Tibial nerve (tissue), 4 donors: ENCODE data around the gene GRID1. TPM values are rescaled to one million over a fixed set of nuclear protein-coding genes. Genes with fewer than 3 reads are reported as not detected.
A peak's percentile ranks its signal among the peaks of the same experiment; 100 is the strongest.

Experiments
- DNase-seq, 2 donors: peaks; one replicate each; pipeline ENCODE4 v3.0.0-alpha.2; 2019; ENCODE audit warnings: low spot score in 2 of 2
- H3K27ac ChIP-seq, 4 donors: fragments of 200-600 bp; sonication (generic) in 3 of 4; one replicate each; pipeline ENCODE4 v1.5.1; 2017 to 2019; ENCODE audit warnings: mild to moderate bottlenecking in 1 of 4
- H3K27me3 ChIP-seq, 2 donors: fragments of 200-600 bp; sonication (generic) in 1 of 2; one replicate each; pipeline versions ENCODE4 v1.5.1 to v1.6.0; 2017 to 2019
- H3K36me3 ChIP-seq, 3 donors: fragments of 200-600 bp; sonication (generic); one replicate each; pipeline ENCODE4 v1.5.1; 2018 to 2019
- H3K4me1 ChIP-seq, 4 donors: fragments of 200-600 bp; sonication (generic) in 3 of 4; one replicate each; pipeline ENCODE4 v1.5.1; 2017 to 2019
- H3K4me3 ChIP-seq, 4 donors: fragments of 200-600 bp; sonication (generic) in 3 of 4; one replicate each; pipeline ENCODE4 v1.5.1; 2017 to 2019; ENCODE audit warnings: mild to moderate bottlenecking in 1 of 4, moderate library complexity in 1 of 4
- H3K9me3 ChIP-seq, 4 donors: fragments of 200-600 bp; sonication (generic) in 3 of 4; one replicate each; pipeline ENCODE4 v1.5.1; 2017 to 2019
- EP300 ChIP-seq, 2 donors: sonication (generic); formaldehyde crosslinking; IDR thresholded peaks; one replicate each; pipeline ENCODE4 v1.6.1; 2017; ENCODE audit warnings: antibody characterized with exemption in 2 of 2, mild to moderate bottlenecking in 1 of 2
- POLR2A ChIP-seq, 2 donors: fragments of 450-650 bp; IDR thresholded peaks; one replicate each; pipeline ENCODE4 v1.6.1; 2017; ENCODE audit warnings: antibody characterized with exemption in 2 of 2, mild to moderate bottlenecking in 2 of 2, moderate library complexity in 2 of 2
- WGBS, 2 donors: methylation state at CpG; one replicate each; pipeline ENCODE4 v1.1.5; 2018; 5-methylcytosine and 5-hydroxymethylcytosine counted together
- total RNA-seq, 4 donors: library from RNA; depleted of rRNA; stranded (reverse); fragments of >200 nt; gene quantifications; one replicate each; pipeline ENCODE4 v1.1.0, GENCODE V29; 2016
- TF ChIP-seq, protein P1 (sequence below), 5 experiments: fragments of 200-600 bp in 3 of 5; fragments of 450-650 bp in 2 of 5; sonication (generic) in 3 of 5; IDR thresholded peaks; one replicate each; pipeline ENCODE4 v1.5.1; 2016 to 2019; ENCODE audit warnings: antibody characterized with exemption in 5 of 5, mild to moderate bottlenecking in 3 of 5, moderate library complexity in 2 of 5

The GRID1 gene
- total RNA-seq, 4 donors from 2014 or later, result 7.7 to 16.3 (median 10.5) TPM

DNA sequence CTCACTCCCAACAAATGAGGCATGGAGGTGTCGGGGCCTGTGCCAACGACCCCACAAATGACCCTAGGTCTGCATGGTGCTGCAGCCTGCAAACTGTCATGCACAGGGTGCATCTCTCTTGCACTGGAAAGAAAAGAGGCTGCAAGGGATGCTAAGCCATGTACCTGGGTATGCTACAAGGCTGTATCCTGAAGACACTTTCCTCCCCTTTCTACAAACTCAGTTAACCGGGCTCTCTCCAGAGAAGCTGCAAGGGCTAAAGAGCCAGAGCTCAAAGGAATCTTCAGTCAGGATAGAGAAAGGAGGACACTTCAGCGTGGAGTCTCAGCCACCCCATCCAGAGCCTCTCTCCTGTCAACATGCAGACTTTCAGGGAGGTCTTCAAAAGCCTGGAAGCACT lies 449.0 kb downstream of the GRID1 start:
- no peak for DNase-seq
- H3K36me3 ChIP-seq, result no peaks in the 10 kb centered on the region
- TF ChIP-seq POLR2A (IDR thresholded peaks at IDR 0.05), result no peak
- TF ChIP-seq, protein P1, sequence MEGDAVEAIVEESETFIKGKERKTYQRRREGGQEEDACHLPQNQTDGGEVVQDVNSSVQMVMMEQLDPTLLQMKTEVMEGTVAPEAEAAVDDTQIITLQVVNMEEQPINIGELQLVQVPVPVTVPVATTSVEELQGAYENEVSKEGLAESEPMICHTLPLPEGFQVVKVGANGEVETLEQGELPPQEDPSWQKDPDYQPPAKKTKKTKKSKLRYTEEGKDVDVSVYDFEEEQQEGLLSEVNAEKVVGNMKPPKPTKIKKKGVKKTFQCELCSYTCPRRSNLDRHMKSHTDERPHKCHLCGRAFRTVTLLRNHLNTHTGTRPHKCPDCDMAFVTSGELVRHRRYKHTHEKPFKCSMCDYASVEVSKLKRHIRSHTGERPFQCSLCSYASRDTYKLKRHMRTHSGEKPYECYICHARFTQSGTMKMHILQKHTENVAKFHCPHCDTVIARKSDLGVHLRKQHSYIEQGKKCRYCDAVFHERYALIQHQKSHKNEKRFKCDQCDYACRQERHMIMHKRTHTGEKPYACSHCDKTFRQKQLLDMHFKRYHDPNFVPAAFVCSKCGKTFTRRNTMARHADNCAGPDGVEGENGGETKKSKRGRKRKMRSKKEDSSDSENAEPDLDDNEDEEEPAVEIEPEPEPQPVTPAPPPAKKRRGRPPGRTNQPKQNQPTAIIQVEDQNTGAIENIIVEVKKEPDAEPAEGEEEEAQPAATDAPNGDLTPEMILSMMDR (IDR thresholded peaks at IDR 0.05), result no peak
- TF ChIP-seq EP300 (IDR thresholded peaks at IDR 0.05), result no peak
- H3K9me3 ChIP-seq, result no peaks in the 10 kb centered on the region
- peaks cover 0 to 28% (median 0%) of the 10 kb centered on the region in 4 donors for H3K4me1 ChIP-seq
- no peaks in the 10 kb centered on the region for H3K27me3 ChIP-seq
- WGBS, 2 donors, result 66 to 75% methylated on average over 4 of the region's 4 CpGs
- H3K4me3 ChIP-seq, result no peak overlapping the region
- no peak overlapping the region for H3K27ac ChIP-seq

DNA sequence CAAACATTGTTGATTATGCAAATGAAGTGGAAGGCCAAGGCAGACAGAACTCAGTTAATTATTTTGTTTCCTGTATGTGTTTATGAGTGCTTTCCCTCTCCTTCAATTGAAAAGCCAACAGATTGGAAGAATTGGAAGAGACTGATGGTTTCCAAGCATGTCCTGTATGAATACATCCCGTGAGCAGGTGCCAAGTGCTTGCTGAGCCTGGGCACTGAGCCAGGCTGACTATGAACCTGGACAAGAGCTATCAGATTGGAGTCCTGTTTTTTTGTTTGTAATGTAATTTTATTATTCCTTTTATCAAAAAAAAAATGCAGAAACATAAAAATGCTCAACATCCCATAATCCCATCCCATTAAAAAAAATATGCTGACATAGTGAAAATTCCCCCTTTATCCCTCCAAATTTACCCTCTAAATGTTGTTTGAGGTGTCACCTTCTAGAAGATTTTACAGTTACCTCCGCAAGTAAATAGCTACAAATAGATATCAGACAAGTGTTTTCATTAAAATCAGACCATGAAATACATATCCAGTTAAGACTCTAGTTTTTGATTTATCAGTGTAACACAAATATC lies 449.5 kb downstream of the GRID1 start:
- no peak overlapping the region for H3K27ac ChIP-seq
- H3K4me1 ChIP-seq, result peaks cover 0 to 24% (median 0%) of the 10 kb centered on the region in 4 donors
- no peak for DNase-seq
- H3K36me3 ChIP-seq, result no peaks in the 10 kb centered on the region
- WGBS, 2 donors, result 64 to 67% methylated on average over 2 of the region's 2 CpGs
- no peaks in the 10 kb centered on the region for H3K9me3 ChIP-seq
- TF ChIP-seq EP300 (IDR thresholded peaks at IDR 0.05) (no peak), POLR2A (IDR thresholded peaks at IDR 0.05) (no peak)
- TF ChIP-seq, protein P1 (IDR thresholded peaks at IDR 0.05), result no peak
- no peak overlapping the region for H3K4me3 ChIP-seq
- no peaks in the 10 kb centered on the region for H3K27me3 ChIP-seq

DNA sequence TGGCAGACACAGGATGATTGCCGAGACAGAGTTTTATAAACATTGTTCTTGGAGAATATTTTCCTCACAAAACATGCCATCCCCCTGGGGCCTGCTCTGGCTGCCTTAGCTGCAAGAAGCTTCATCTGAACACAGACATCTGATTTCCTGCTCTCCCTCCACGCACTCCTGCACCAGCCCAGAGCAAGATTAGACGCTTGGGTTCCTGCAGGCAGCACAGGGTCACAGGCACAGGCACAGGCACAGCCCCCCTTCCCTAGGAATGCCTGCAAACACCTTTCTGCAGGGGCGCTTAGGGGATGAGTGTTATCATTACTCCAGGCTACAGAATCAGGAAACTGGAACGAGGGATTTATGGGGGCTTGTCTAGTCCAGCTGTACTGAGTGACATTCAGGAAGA lies 450.3 kb downstream of the GRID1 start:
- peaks cover 0 to 24% (median 0%) of the 10 kb centered on the region in 4 donors for H3K4me1 ChIP-seq
- H3K36me3 ChIP-seq, result no peaks in the 10 kb centered on the region
- no peak overlapping the region for H3K4me3 ChIP-seq
- 27 to 29% methylated on average over 5 of the region's 5 CpGs for WGBS, 2 donors
- TF ChIP-seq, protein P1 (IDR thresholded peaks at IDR 0.05), result no peak
- no peak for TF ChIP-seq POLR2A (IDR thresholded peaks at IDR 0.05)
- TF ChIP-seq EP300 (IDR thresholded peaks at IDR 0.05), result no peak
- DNase-seq, result peak; percentile 28 to 48
- H3K27me3 ChIP-seq, result no peaks in the 10 kb centered on the region
- no peaks in the 10 kb centered on the region for H3K9me3 ChIP-seq
- H3K27ac ChIP-seq, result no peak overlapping the region

DNA sequence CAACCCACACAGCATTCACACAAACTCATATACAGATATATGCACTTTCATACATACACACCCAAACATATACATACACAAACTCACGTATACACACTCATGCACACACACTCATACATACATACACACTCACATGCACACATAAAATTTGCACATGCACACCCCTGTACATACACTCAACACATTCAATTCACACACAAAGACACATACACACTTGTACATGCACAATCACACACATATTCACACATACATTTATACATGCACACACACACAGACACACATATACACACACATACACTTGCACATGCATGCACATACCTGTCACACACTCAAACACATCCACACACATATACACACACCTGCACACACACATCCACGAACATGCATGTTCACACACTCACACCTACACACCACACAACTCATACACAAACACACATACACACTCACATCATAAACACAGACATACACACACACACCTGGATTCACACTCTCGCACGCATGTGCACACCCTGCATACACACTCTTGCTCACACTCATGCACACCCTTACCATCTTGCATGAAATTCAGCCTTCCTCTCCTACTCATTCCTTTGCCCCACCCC lies 451.2 kb downstream of the GRID1 start:
- H3K4me1 ChIP-seq, result peaks cover 0 to 24% (median 0%) of the 10 kb centered on the region in 4 donors
- 94 to 96% methylated on average over 4 of the region's 4 CpGs for WGBS, 2 donors
- no peak overlapping the region for H3K4me3 ChIP-seq
- no peaks in the 10 kb centered on the region for H3K9me3 ChIP-seq
- no peaks in the 10 kb centered on the region for H3K27me3 ChIP-seq
- TF ChIP-seq POLR2A (IDR thresholded peaks at IDR 0.05), result no peak
- TF ChIP-seq, protein P1 (IDR thresholded peaks at IDR 0.05), result no peak
- TF ChIP-seq EP300 (IDR thresholded peaks at IDR 0.05), result no peak
- DNase-seq, result no peak
- H3K27ac ChIP-seq, result no peak overlapping the region
- no peaks in the 10 kb centered on the region for H3K36me3 ChIP-seq

DNA sequence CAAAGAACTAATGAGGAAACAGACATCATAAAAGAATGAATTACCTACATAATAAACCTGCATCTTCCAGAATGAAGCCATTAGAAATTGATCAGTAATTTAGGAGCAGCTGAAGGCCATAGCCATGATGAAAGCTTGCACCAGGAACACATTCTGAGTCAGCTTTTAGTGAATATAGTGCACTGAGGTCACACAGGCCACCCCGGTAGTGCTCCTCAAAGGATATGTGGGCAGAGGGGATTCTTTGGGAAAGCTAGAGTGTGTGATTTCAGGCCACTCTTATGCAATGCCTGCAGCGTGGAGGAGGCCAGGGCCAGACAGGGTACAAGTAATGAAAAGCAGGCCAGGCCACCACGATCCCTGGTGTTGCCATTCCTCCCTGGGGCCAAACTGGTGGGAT lies 451.9 kb downstream of the GRID1 start:
- no peak overlapping the region for H3K4me3 ChIP-seq
- peaks cover 0 to 21% (median 0%) of the 10 kb centered on the region in 4 donors for H3K4me1 ChIP-seq
- WGBS, 2 donors, result 79 to 91% methylated on average over 3 of the region's 3 CpGs
- H3K27ac ChIP-seq, result no peak overlapping the region
- no peaks in the 10 kb centered on the region for H3K27me3 ChIP-seq
- H3K9me3 ChIP-seq, result no peaks in the 10 kb centered on the region
- no peaks in the 10 kb centered on the region for H3K36me3 ChIP-seq
- DNase-seq, result no peak
- TF ChIP-seq POLR2A (IDR thresholded peaks at IDR 0.05) (no peak), EP300 (IDR thresholded peaks at IDR 0.05) (no peak)
- TF ChIP-seq, protein P1 (IDR thresholded peaks at IDR 0.05), result no peak
